CD8-positive, alpha-beta memory T cell (primary cell): ENCODE data around the gene FASTK. TPM values are rescaled to one million over a fixed set of nuclear protein-coding genes. Genes with fewer than 3 reads are reported as not detected.

Experiments used
- CTCF ChIA-PET: fragments of 350-600 bp; sonication (Branson Sonifier 250); formaldehyde crosslinking; loops from one replicate; lab custom pipeline; 2021; ENCODE audit warnings: antibody characterized with exemption; lab: Charles Lee
- POLR2A ChIA-PET: fragments of 350-600 bp; sonication (Branson Sonifier 250); formaldehyde crosslinking; loops from one replicate; lab custom pipeline; 2021; ENCODE audit warnings: antibody characterized with exemption; lab: Charles Lee
- DNase-seq, 5 donors: peaks; one replicate each; pipeline versions ENCODE4 v3.0.0 to v3.0.0-alpha.2; 2020 to 2022; ENCODE audit warnings: mixed read lengths in 1 of 5
- H3K27ac ChIP-seq: one replicate; pipeline ENCODE4 v1.7.0; 2013; ENCODE audit warnings: low read depth, mild to moderate bottlenecking, low read length, moderate library complexity
- H3K27me3 ChIP-seq: 2 replicates; pipeline ENCODE4 v1.7.0; 2013; ENCODE audit warnings: low read length, mild to moderate bottlenecking; ENCODE audit not compliant: insufficient read depth, poor library complexity, severe bottlenecking
- H3K36me3 ChIP-seq: 2 replicates; pipeline ENCODE4 v1.7.0; 2013; ENCODE audit warnings: mild to moderate bottlenecking, low read length, moderate library complexity; ENCODE audit not compliant: insufficient read depth
- H3K4me1 ChIP-seq: 2 replicates; pipeline ENCODE4 v1.7.0; 2013; ENCODE audit warnings: mild to moderate bottlenecking, low read length, moderate library complexity; ENCODE audit not compliant: insufficient read depth
- H3K4me3 ChIP-seq: 2 replicates; pipeline ENCODE4 v1.7.0; 2013; ENCODE audit warnings: mild to moderate bottlenecking, low read length
- H3K9me3 ChIP-seq: 2 replicates; pipeline ENCODE4 v1.7.0; 2013; ENCODE audit warnings: mild to moderate bottlenecking, low read length
- H3K27ac Mint-ChIP-seq, 8 donors: one replicate each; pipeline ENCODE4 v1.8.0; 2020 to 2021; ENCODE audit warnings: mixed read lengths in 8 of 8, mild to moderate bottlenecking in 6 of 8, inconsistent platforms in 3 of 8, moderate library complexity in 3 of 8
- H3K27me3 Mint-ChIP-seq, 2 donors: one replicate each; pipeline ENCODE4 v1.8.0; 2020 to 2021; ENCODE audit warnings: mixed read lengths in 2 of 2, mild to moderate bottlenecking in 1 of 2, moderate library complexity in 1 of 2
- H3K36me3 Mint-ChIP-seq, 3 donors: one replicate each; pipeline ENCODE4 v1.8.0; 2020 to 2021; ENCODE audit warnings: mixed read lengths in 3 of 3, inconsistent platforms in 1 of 3, mild to moderate bottlenecking in 1 of 3
- H3K4me1 Mint-ChIP-seq, 3 donors: one replicate each; pipeline ENCODE4 v1.8.0; 2020 to 2021; ENCODE audit warnings: mixed read lengths in 3 of 3, inconsistent platforms in 1 of 3, mild to moderate bottlenecking in 1 of 3
- H3K4me3 Mint-ChIP-seq, 7 donors: one replicate each; pipeline ENCODE4 v1.8.0; 2020 to 2021; ENCODE audit warnings: mixed read lengths in 7 of 7, mild to moderate bottlenecking in 6 of 7, moderate library complexity in 4 of 7, inconsistent platforms in 2 of 7
- H3K9me3 Mint-ChIP-seq, 5 donors: one replicate each; pipeline ENCODE4 v1.8.0; 2020 to 2022; ENCODE audit warnings: mixed read lengths in 5 of 5, mild to moderate bottlenecking in 3 of 5, moderate library complexity in 2 of 5, inconsistent platforms in 1 of 5
- polyA plus RNA-seq: library from polyadenylated mRNA; unstranded; fragments of 300-500 nt; fragmentation: Illumina TruSeq; gene quantifications from one replicate; pipeline ENCODE4 v1.2.3, GENCODE V29; 2021
- total RNA-seq, 2 experiments: library from RNA; stranded (reverse); gene quantifications; one replicate each; pipeline ENCODE4 v1.2.3, GENCODE V29; 2021

FASTK gene
- total and polyA plus RNA-seq, 3 experiments from 2014 or later = 52.0 to 88.8 (median 83.1) TPM

- ChIA-PET POLR2A (no interaction called here), CTCF (interaction anchor here (1.4 kb wide), 1 partner anchor 9 kb away, joined by 5 read pairs; no protein-coding TSS in a partner anchor)
- Histone ChIP-seq H3K4me1 (no peaks in the 10 kb centered on the region), H3K36me3 (no peaks in the 10 kb centered on the region), H3K27ac (no peak overlapping the region), H3K4me3 (no peak overlapping the region), H3K9me3 (no peaks in the 10 kb centered on the region), H3K27me3 (no peaks in the 10 kb centered on the region)
- no peak overlapping the region for H3K4me3 Mint-ChIP-seq
- DNase-seq = no peak
- H3K4me1 Mint-ChIP-seq = no peaks in the 10 kb centered on the region
- H3K36me3 Mint-ChIP-seq = peaks cover 0 to 4% (median 0%) of the 10 kb centered on the region in 3 donors
- no peaks in the 10 kb centered on the region for H3K27me3 Mint-ChIP-seq
- H3K9me3 Mint-ChIP-seq = no peaks in the 10 kb centered on the region
- no peak overlapping the region for H3K27ac Mint-ChIP-seq
These were observed 21.2 kb upstream of the FASTK start for GRCh38 chr7:151101621-151102396.

GRCh38 chr7:151100921-151101320 lies 20.3 kb upstream of the FASTK start:
- H3K9me3 Mint-ChIP-seq = no peaks in the 10 kb centered on the region
- H3K4me3 Mint-ChIP-seq = no peak overlapping the region
- H3K27ac Mint-ChIP-seq = no peak overlapping the region
- Histone ChIP-seq H3K27me3 (no peaks in the 10 kb centered on the region), H3K36me3 (no peaks in the 10 kb centered on the region), H3K4me3 (no peak overlapping the region), H3K4me1 (no peaks in the 10 kb centered on the region), H3K9me3 (no peaks in the 10 kb centered on the region), H3K27ac (no peak overlapping the region)
- ChIA-PET POLR2A (no interaction called here), CTCF (interaction anchor here (1.5 kb wide), 1 partner anchor 14 kb away, joined by 3 read pairs; no protein-coding TSS in a partner anchor)
- no peaks in the 10 kb centered on the region for H3K27me3 Mint-ChIP-seq
- peak in 1 of 5 donors; percentile 42 for DNase-seq
- H3K36me3 Mint-ChIP-seq = peaks cover 0 to 4% (median 0%) of the 10 kb centered on the region in 3 donors
- no peaks in the 10 kb centered on the region for H3K4me1 Mint-ChIP-seq

GRCh38 chr7:151099486-151100211 lies 19.0 kb upstream of the FASTK start:
- H3K4me1 Mint-ChIP-seq = no peaks in the 10 kb centered on the region
- Histone ChIP-seq H3K27ac (no peak overlapping the region), H3K27me3 (no peaks in the 10 kb centered on the region), H3K4me1 (no peaks in the 10 kb centered on the region), H3K36me3 (no peaks in the 10 kb centered on the region), H3K9me3 (no peaks in the 10 kb centered on the region), H3K4me3 (no peak overlapping the region)
- CTCF ChIA-PET = interaction anchor here (1.5 kb wide), 1 partner anchor 12 kb away, joined by 3 read pairs; no protein-coding TSS in a partner anchor
- POLR2A ChIA-PET = no interaction called here
- H3K4me3 Mint-ChIP-seq = no peak overlapping the region
- peaks cover 0 to 4% (median 0%) of the 10 kb centered on the region in 3 donors for H3K36me3 Mint-ChIP-seq
- H3K27me3 Mint-ChIP-seq = no peaks in the 10 kb centered on the region
- no peak overlapping the region for H3K27ac Mint-ChIP-seq
- DNase-seq = peak in 1 of 5 donors; percentile 43
- H3K9me3 Mint-ChIP-seq = no peaks in the 10 kb centered on the region

- H3K4me1 ChIP-seq = no peaks in the 10 kb centered on the region
- Mint-ChIP-seq H3K4me3 (no peak overlapping the region), H3K4me1 (peaks cover 0 to 1% (median 0%) of the 10 kb centered on the region in 3 donors), H3K27ac (peak overlapping the region in 1 of 8 donors; percentile 43), H3K9me3 (no peaks in the 10 kb centered on the region), H3K36me3 (no peaks in the 10 kb centered on the region), H3K27me3 (no peaks in the 10 kb centered on the region)
- no peak for DNase-seq
- H3K27me3 ChIP-seq = no peaks in the 10 kb centered on the region
- no peak overlapping the region for H3K4me3 ChIP-seq
- ChIA-PET CTCF (interaction anchor here (0.7 to 1.3 kb wide), 3 partner anchors 15 to 133 kb away, joined by 3 read pairs; no protein-coding TSS in a partner anchor), POLR2A (interaction anchor here (1.3 kb wide), 1 partner anchor 16 kb away, joined by 3 read pairs; the partner anchor contains the start of gene FASTK)
- H3K36me3 ChIP-seq = no peaks in the 10 kb centered on the region
- H3K27ac ChIP-seq = no peak overlapping the region
- no peaks in the 10 kb centered on the region for H3K9me3 ChIP-seq
These were observed 15.3 kb upstream of the FASTK start for GRCh38 chr7:151095828-151096475.

- Histone ChIP-seq H3K4me1 (no peaks in the 10 kb centered on the region), H3K27ac (no peak overlapping the region), H3K27me3 (no peaks in the 10 kb centered on the region), H3K36me3 (no peaks in the 10 kb centered on the region), H3K4me3 (no peak overlapping the region), H3K9me3 (no peaks in the 10 kb centered on the region)
- CTCF ChIA-PET = interaction anchor here (0.7 to 1.3 kb wide), 5 partner anchors 16 to 133 kb away, joined by 3 to 4 read pairs (median 3); partner anchors contain the start of gene ABCB8
- no peaks in the 10 kb centered on the region for H3K27me3 Mint-ChIP-seq
- DNase-seq = no peak
- H3K36me3 Mint-ChIP-seq = no peaks in the 10 kb centered on the region
- H3K9me3 Mint-ChIP-seq = no peaks in the 10 kb centered on the region
- H3K4me3 Mint-ChIP-seq = no peak overlapping the region
- no peak overlapping the region for H3K27ac Mint-ChIP-seq
- peaks cover 0 to 1% (median 0%) of the 10 kb centered on the region in 3 donors for H3K4me1 Mint-ChIP-seq
- POLR2A ChIA-PET = interaction anchor here (1.3 kb wide), 1 partner anchor 15 kb away, joined by 3 read pairs; the partner anchor contains the start of gene FASTK
These were observed 14.7 kb upstream of the FASTK start for GRCh38 chr7:151095123-151095797.

- CTCF ChIA-PET = interaction anchor here (0.7 to 1.3 kb wide), 5 partner anchors 10 to 132 kb away, joined by 3 to 4 read pairs (median 3); partner anchors contain the start of gene ABCB8
- no peaks in the 10 kb centered on the region for H3K9me3 ChIP-seq
- POLR2A ChIA-PET = no interaction called here
- no peaks in the 10 kb centered on the region for H3K36me3 ChIP-seq
- DNase-seq = no peak
- H3K27ac ChIP-seq = no peak overlapping the region
- peaks cover 0 to 3% (median under 1%) of the 10 kb centered on the region in 3 donors for H3K4me1 Mint-ChIP-seq
- H3K9me3 Mint-ChIP-seq = no peaks in the 10 kb centered on the region
- H3K4me3 ChIP-seq = no peak overlapping the region
- H3K27me3 ChIP-seq = no peaks in the 10 kb centered on the region
- no peaks in the 10 kb centered on the region for H3K4me1 ChIP-seq
- H3K27me3 Mint-ChIP-seq = no peaks in the 10 kb centered on the region
- H3K27ac Mint-ChIP-seq = no peak overlapping the region
- no peaks in the 10 kb centered on the region for H3K36me3 Mint-ChIP-seq
- no peak overlapping the region for H3K4me3 Mint-ChIP-seq
These were observed 14.1 kb upstream of the FASTK start for GRCh38 chr7:151094675-151095074.

GRCh38 chr7:151093748-151094147 lies 13.1 kb upstream of the FASTK start:
- H3K4me3 Mint-ChIP-seq = no peak overlapping the region
- no peaks in the 10 kb centered on the region for H3K27me3 ChIP-seq
- no peaks in the 10 kb centered on the region for H3K36me3 Mint-ChIP-seq
- H3K9me3 ChIP-seq = no peaks in the 10 kb centered on the region
- H3K4me1 ChIP-seq = peaks cover 6% of the 10 kb centered on the region
- H3K36me3 ChIP-seq = no peaks in the 10 kb centered on the region
- H3K27ac ChIP-seq = no peak overlapping the region
- peak overlapping the region in 1 of 8 donors; percentile 36 for H3K27ac Mint-ChIP-seq
- H3K4me1 Mint-ChIP-seq = peaks cover 5 to 9% (median 9%) of the 10 kb centered on the region in 3 donors
- H3K9me3 Mint-ChIP-seq = no peaks in the 10 kb centered on the region
- ChIA-PET POLR2A (no interaction called here), CTCF (interaction anchor here (0.8 to 1.3 kb wide), 5 partner anchors 9 to 77 kb away, joined by 3 to 4 read pairs (median 3); no protein-coding TSS in a partner anchor)
- peaks cover 0 to 1% of the 10 kb centered on the region in 2 donors for H3K27me3 Mint-ChIP-seq
- DNase-seq = no peak
- no peak overlapping the region for H3K4me3 ChIP-seq
